ENCODE results near the gene RALGPS2.
"Not testable (repeated sequence)": the region's sequence is repeated elsewhere in the genome, so short reads cannot be mapped to it uniquely, and the experiment has no call there.

The RALGPS2 gene

GRCh38 chr1:178946855-178947676 lies 222.0 kb downstream of the RALGPS2 start:
- no peak overlapping the region for H3K4me3 ChIP-seq (ENCODE audit: low read depth, low read length)
- H3K27ac ChIP-seq, result no peak overlapping the region
- H3K36me3 ChIP-seq, result no peaks in the 10 kb centered on the region
- no peak for DNase-seq
- H3K27me3 ChIP-seq (ENCODE audit: insufficient read depth, low read depth, severe bottlenecking), result no peaks in the 10 kb centered on the region
- no peak for TF ChIP-seq CTCF (IDR thresholded peaks at IDR 0.05; ENCODE audit: low read depth, low read length)
- no peaks in the 10 kb centered on the region for H3K9me3 ChIP-seq (ENCODE audit: severe bottlenecking)

- TF ChIP-seq CTCF (IDR thresholded peaks at IDR 0.05; ENCODE audit: low read depth, low read length), result no peak
- DNase-seq, result no peak
- H3K9me3 ChIP-seq (ENCODE audit: severe bottlenecking), result no peaks in the 10 kb centered on the region
- H3K27ac ChIP-seq, result no peak overlapping the region
- no peaks in the 10 kb centered on the region for H3K27me3 ChIP-seq (ENCODE audit: insufficient read depth, low read depth, severe bottlenecking)
- H3K36me3 ChIP-seq, result no peaks in the 10 kb centered on the region
- no peak overlapping the region for H3K4me3 ChIP-seq (ENCODE audit: low read depth, low read length)
Measured at GRCh38 chr1:178947677-178947981, 222.6 kb downstream of the RALGPS2 start.

GRCh38 chr1:178948676-178949075 lies 223.6 kb downstream of the RALGPS2 start:
- H3K4me3 ChIP-seq (ENCODE audit: low read depth, low read length), result no peak overlapping the region
- H3K27ac ChIP-seq, result no peak overlapping the region
- DNase-seq, result no peak
- TF ChIP-seq CTCF (IDR thresholded peaks at IDR 0.05; ENCODE audit: low read depth, low read length), result no peak
- H3K9me3 ChIP-seq (ENCODE audit: severe bottlenecking), result no peaks in the 10 kb centered on the region
- H3K27me3 ChIP-seq (ENCODE audit: insufficient read depth, low read depth, severe bottlenecking), result no peaks in the 10 kb centered on the region
- H3K36me3 ChIP-seq, result no peaks in the 10 kb centered on the region

- not testable (repeated sequence) for H3K27ac ChIP-seq; DNase-seq; H3K4me3 ChIP-seq (ENCODE audit: low read depth, low read length); H3K36me3 ChIP-seq; H3K27me3 ChIP-seq (ENCODE audit: insufficient read depth, low read depth, severe bottlenecking); H3K9me3 ChIP-seq (ENCODE audit: severe bottlenecking)
Measured at GRCh38 chr1:178949866-178950265, 224.8 kb downstream of the RALGPS2 start.

- no peak overlapping the region for H3K4me3 ChIP-seq (ENCODE audit: low read depth, low read length)
- DNase-seq, result no peak
- H3K36me3 ChIP-seq, result no peaks in the 10 kb centered on the region
- no peaks in the 10 kb centered on the region for H3K9me3 ChIP-seq (ENCODE audit: severe bottlenecking)
- no peak overlapping the region for H3K27ac ChIP-seq
- no peak for TF ChIP-seq CTCF (IDR thresholded peaks at IDR 0.05; ENCODE audit: low read depth, low read length)
- H3K27me3 ChIP-seq (ENCODE audit: insufficient read depth, low read depth, severe bottlenecking), result no peaks in the 10 kb centered on the region
Measured at GRCh38 chr1:178951600-178951999, 226.6 kb downstream of the RALGPS2 start.

GRCh38 chr1:178953034-178953433 lies 228.0 kb downstream of the RALGPS2 start:
- DNase-seq, result no peak
- H3K36me3 ChIP-seq, result no peaks in the 10 kb centered on the region
- no peaks in the 10 kb centered on the region for H3K27me3 ChIP-seq (ENCODE audit: insufficient read depth, low read depth, severe bottlenecking)
- H3K27ac ChIP-seq, result no peak overlapping the region
- no peaks in the 10 kb centered on the region for H3K9me3 ChIP-seq (ENCODE audit: severe bottlenecking)
- TF ChIP-seq CTCF (IDR thresholded peaks at IDR 0.05; ENCODE audit: low read depth, low read length), result no peak
- H3K4me3 ChIP-seq (ENCODE audit: low read depth, low read length), result no peak overlapping the region

Data from WERI-Rb-1 (cell line).